CD4-positive, alpha-beta T cell treated with Interleukin-15 for 1 hour (primary cell): ENCODE data around the gene TNFRSF19.

ENCODE experiments used
- DNase-seq: peaks from one replicate; pipeline ENCODE4 v3.0.0-alpha.2; 2020

TNFRSF19 gene

DNA sequence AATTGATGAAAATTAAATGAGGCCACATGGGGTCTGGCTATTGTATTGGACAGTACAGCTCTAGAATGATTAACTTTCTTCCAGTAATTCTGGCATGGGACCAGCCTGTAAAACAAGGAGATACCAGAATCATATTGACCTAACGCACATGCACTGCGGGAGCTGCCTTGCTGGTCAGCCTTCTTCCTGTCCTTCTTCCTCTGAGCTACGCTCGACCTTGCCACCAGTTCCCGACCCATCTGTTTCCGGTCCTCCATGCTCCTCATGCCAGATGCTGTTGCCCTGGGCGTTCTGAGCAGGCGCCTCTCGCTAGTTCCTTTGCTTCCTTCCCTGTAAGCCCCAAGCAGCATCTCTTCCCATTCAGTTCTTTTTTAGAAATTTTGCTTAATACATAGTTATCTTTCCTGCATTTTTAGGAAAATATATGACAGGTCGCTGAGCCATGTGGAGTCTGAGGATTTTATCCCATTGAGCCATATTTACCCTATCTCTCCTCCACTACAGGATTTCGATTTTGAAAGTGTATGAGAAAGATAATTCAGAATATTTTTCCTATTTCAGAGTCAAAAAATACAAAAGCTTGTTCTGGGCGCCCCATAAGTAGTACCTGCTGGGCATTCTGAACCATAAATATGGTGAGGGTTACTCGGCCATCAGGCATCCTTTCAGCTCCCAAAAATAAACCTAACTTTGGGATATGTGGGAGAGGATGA, 38.6 kb downstream of the TNFRSF19 start:
- no peak for DNase-seq

DNA sequence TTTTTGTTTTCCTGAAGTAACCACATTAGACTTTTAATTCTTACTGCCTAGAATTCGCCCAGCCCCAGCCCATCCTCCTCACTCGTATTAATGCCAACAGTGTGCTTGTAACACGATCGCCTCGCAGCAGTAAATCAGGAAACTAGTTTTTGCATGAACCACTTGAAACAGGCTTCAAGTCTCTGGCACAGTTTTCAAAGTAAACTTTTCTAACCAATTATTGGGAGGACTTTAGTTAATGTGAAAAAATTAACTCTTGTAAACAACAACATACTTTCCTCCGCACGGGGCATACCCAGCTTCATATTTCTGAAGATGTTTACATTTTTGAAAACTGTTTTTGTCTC, 39.2 kb downstream of the TNFRSF19 start:
- no peak for DNase-seq

DNA sequence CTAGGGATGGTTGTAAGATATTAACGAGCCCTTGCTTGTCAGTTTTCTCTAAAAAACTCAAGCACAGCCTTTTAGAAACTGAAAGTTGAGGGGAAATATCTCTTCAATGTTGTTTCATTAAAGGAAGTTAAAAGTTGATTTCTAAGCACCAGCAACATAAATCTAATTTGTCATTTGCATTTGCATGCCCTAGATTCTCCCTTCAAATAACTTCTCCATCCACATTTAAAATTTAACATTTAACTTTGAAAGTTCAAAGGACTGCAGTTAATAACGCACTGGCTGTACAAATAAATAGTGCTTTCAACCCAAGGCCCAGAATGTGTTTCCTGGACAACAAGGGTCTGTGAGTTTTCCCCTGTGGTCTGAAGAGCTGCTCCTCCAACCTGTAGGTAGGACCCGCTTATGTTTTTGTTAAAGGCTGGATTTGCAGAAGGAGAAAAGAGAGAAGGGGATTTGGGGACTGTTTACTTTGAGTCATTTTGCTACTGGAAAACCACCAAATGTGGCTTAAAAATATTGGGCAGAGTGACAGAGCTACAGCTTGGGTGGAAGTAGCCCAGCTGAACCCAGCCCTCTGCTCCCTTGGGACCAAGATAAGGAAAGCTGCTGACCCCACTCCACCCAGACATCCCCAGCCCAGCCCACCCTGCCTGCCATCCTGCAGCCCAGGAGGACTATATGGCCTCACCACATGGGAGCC, 39.8 kb downstream of the TNFRSF19 start:
- no peak for DNase-seq

DNA sequence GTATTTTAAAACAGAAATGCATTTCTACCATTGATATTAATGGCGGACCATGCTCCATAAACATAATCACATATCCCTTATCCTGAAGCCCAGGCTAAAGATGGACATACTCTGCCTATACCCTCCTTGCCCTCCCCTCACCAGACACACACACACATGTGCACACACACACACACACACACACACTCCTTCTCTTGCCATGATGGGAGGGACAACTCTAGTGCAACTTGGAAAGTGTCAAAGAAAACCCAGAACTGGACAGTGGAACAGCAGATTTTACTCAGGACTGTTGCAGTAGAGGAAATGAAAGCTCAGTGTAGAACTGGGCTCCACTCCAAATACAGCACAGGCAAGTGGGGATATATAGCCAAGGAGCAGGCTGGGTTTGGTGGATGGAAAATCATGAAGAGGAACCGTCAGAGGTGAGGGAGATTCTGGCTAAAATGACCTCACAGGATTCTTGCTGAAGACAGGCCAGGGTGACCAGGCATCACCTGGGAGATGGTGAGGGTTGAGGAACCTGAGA, 40.8 kb downstream of the TNFRSF19 start:
- no peak for DNase-seq

DNA sequence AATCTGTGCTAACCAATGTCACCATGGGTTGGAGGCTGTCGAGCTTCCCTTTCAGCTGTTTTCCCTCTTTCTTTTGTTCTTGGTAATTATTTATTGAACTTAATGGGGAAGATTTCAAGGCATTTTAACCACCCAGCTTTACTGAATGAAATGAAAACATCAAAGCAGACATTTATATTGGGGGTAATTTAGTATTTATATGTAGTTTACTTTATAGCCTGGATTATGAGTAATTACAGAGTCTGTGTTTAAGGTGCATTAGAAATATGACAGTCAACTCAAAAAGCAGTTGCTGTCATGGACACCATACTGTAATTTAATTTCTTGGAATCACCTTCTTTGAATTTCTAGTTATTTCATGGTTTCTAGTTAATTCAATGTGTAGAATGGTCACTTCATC, 42.0 kb downstream of the TNFRSF19 start:
- DNase-seq, result no peak

DNA sequence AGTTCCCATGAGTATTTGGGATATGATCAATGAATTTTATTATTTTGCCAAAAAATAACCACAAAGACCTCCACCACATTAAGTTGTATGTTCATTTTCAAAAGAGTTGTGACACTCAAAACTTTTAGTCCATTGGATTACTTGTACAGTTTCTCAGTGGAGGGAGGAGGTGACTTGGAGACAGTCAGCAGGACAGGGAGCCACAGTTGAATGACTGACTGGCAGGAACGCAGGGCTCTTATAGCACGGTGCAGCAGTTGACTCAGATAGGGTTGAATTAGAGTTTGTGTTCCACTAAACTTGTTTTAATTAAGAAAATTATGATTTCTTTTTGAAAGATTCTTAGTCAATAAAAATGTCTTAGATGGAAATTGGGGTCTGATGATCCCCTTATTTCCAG, 42.5 kb downstream of the TNFRSF19 start:
- DNase-seq, result no peak

DNA sequence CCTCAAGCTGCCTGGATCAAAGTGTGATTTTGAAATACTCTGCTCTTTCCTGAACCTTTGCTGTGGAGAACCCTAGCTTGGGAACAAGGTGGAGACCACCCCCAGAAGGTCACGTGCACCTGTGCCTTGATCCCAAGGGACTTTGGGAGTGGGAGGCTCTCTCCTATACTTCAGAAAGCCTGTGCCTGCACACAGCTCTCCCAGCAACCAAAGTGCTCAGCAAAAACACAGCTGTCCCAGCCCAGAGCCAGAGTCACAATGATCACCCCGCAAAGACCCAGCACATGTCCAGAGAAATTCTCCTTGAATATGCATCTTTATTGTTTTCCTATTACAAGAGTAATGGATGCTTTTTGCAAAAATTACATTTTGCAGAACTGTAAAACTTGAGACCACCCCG, 43.4 kb downstream of the TNFRSF19 start:
- DNase-seq, result no peak

DNA sequence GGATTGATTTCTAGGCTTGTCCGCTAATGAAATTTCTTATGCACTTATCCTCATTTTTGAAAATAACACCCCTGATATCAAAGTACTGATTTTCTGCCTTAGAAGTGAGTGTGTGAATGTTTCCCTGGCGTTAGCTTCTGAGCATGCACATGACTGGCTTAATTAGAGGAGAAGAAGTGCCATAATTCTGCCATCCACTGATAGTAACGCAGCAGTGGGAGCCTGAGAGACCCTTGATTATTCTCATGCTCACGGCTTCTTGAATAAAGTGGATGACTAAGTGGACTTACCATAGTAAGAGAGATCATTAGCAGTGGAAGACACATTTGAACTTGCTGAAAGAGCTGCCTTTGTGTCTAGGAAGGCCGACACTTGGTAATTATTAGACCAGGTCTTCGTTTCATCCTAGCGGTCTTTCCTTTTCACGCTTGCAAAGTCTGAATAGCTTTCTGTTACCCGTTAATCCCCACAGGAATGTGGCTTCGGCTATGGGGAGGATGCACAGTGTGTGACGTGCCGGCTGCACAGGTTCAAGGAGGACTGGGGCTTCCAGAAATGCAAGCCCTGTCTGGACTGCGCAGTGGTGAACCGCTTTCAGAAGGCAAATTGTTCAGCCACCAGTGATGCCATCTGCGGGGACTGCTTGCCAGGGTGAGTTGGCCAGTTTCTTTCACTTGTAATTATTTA, 45.3 kb downstream of the TNFRSF19 start:
- DNase-seq, result no peak

DNA sequence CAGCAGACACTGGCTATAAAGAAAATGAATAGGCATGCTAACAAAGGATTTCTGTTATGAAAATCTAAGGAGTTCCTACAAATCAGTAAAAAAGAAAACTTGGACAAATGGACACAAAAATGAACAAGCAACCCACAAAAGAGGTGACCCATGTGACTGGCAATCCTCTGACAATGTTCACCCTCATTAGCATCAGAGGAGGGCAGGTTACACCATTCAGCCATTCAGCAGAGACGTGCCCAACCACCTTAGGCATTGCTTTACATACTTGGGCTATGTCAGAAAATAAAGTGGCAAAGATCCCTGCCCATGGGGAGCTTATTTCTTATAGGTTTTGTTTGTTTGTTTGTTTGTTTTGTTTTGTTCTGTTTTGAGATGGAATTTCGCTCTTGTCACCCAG, 46.0 kb downstream of the TNFRSF19 start:
- no peak for DNase-seq

DNA sequence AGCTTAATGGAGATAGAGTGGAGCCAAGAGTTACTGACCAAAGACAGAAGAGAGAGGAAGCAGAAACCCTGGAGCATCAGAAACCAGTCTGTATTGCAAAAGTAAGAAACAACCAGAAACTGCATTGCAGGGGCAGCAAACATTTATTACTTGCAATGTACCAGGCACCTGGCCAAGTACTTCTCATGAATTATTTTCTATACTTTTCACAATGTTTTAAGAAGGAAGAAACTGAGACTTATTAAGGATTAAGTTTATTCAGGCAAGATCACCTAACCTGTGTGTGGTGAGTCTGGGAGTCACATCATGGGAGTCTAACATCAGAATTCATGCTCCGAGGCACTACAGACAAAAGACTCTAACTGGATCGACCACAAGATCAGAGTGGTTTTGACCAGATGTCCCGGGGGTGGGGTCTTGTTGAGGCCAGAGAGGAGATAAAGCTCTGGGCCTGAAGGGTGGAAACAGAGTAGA, 47.4 kb downstream of the TNFRSF19 start:
- DNase-seq, result no peak

DNA sequence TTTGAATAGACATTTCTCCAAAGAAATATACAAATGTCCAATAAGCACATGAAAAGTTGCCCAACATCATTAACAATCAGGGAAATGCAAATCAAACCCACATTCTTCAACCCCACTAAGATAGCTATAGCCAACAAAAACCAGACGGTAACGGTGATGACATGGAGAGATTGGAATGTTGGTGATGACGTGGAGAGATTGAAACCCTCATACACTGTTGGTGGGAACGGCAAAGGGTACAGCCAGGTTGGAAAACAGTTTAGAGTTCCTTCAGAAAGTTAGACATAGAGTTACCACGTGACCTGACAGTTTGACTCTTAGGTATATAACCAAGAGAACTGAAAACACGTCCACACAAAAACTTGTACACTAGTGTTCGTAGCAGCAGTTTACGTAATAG, 48.1 kb downstream of the TNFRSF19 start:
- no peak for DNase-seq

DNA sequence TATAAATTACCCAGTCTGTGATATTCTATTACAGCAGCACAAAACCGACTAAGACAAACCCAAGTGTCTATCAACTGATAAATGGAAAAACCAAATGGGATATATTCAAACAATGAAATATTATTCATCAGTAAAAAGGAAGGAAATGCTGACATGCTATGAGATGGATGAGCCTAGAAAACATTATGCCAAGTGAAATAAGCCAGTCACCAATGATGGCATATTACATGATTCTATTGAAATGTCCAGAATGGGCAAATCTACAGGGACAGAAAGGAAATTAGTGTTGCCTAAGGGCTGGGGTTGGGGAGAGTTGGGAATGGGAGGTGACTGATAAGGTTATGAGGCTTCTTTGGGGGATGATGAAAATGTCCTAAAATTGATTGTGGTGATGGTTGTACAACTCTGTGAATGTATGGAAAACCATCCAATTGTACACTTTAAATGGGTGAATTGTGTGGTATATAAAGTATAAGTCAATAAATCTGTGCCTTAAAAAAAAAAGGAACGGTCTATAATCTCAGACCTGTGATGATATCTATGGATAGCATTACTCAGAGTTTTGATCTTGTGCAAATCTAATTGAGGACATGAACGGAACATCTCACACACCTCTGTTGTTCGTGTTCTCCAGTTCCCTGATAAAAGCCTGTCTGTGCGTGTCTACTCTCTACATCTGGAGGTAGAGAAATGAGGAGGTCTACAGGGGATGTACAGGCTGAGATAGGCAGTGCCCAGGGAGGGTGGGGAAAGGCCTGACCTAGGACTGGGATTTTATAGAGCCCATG, 49.0 kb downstream of the TNFRSF19 start:
- no peak for DNase-seq

DNA sequence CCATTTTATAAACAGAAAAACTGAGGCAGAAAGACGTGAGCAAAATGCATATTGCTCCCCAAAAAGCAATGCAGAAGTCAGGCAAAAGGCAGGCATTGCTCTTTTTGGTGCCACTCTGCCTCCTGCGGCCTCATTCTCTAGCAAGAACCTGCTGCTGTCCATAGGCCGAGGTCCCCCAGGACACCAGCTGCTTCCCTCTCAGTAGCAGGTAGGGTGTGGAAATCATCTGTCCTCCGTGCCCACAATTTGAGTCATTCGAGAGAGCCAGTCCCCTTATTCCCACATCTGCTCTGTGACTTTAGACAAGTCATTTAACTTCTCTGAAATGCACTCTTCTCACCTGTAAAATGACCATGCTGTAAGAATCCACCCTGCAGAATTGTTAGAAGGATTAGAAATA, 50.0 kb downstream of the TNFRSF19 start:
- no peak for DNase-seq

DNA sequence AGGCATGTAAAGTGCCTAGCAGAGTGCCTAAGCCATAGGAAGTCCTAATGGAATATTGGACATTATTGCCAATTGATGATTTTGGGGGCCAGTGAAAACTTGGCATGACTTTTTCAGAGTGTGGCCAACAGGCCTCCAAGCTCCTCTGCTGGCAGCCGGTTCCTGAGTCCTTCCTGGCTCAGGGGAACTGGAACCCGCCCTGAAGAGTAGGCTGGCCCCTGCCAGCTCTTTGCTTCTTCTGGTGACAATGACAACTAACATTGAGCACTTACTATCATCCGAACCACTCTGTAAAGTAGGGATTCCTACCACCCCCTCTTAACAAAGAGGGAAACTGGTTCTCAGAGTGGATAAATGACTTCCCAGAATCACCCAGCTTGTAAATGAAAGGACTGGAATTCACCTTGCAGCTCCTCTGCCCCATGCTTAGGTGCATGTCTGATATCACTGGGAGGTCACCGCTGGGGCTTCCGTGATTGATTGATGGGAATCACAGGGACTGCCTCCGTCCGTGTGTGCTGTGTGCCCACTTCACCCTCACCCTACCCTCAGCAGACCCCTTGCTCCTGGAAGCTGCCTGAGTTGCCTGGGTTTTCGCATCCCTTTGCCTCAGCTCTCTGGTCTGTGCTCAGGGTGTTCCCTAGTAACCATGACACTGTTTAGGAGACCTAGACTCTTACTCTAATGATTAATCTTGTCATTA, 50.6 kb downstream of the TNFRSF19 start:
- DNase-seq, result no peak

DNA sequence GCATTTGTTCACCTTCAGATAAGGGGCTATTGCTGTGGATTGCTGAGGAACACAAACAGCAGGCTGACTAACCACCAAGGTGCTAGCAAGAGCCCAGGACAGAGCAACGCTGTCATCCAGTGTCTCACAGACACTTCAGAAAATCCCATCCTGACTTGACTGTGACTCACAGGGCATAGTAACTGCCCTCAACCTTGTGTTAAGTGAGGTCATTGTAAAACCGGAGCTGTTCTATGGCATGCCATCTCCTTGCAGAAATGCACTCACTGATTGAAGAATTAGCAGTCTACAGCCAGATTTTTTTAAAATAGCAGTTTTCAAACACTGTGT, 51.1 kb downstream of the TNFRSF19 start:
- DNase-seq, result no peak

DNA sequence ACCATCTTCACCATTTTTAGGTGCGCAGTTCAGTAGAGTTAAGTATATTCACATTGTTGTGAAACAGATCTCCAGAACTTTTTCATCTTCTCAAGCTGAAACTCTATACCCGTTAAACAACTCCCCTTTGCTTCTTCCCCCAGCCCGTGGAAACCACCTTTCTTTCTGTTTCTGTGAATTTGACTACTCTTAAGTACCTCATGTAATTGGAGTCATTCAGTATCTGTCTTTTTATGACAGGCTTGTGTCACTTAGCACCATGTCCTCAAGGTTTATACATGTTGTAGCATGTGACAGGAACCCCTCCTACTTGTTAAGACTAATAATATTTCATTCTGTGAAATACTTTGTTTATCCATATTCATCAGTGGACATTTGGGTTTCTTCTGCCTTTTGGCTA, 52.8 kb downstream of the TNFRSF19 start:
- no peak for DNase-seq

DNA sequence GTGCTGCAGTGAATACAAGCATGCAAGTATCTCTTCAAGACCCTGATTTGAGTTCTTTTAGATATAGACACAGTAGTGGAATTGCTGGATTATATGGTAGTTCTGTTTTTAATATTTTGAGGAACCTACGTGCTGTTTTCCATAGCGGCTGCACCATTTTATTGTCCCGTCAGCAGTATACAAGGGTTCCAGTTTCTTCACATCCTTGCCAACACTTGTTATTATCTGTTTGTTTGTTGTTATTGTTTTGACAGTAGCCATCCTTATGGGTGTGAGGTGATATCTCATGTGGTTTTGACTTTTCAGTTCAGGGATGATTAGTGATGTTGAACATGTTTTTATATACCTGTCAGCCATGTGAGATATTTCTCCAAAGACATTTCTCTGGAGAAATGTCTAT, 53.2 kb downstream of the TNFRSF19 start:
- no peak for DNase-seq

DNA sequence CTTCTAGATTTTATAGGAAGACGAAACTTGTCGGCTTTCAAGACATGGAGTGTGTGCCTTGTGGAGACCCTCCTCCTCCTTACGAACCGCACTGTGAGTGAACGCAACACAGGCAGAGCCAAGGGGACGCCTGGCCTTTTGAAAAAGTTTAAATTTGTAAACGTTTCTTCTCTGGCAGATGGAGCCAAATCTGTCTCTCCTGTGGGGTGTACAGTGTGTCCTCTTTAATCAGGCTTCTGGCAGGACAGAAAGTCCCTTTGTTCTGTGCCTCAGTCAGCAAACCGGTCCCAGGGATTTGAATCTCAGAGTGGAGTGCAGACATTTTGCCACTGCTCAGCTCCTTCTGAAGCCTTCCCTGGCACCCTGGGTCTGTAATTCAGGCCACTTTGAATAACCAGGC, 56.5 kb downstream of the TNFRSF19 start:
- no peak for DNase-seq

DNA sequence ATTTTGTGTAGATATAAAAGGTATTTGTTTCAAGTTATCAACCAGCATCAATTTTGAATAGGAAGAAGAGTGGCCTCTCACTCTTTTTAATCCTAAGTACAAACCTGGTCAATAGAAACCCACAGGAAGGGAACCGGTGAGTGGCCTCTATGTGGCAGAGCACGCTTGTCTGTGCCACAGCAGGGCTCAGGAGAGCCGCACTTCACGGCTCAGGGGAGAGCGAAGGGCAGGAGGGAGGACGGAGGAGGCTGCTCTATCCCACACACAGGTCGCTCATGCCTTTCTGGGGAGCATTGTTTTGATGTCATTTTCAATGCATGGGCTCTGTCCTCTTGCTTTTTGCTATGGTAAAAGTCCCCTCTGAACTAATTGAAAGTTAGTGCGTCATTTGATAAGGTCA, 57.2 kb downstream of the TNFRSF19 start:
- no peak for DNase-seq

DNA sequence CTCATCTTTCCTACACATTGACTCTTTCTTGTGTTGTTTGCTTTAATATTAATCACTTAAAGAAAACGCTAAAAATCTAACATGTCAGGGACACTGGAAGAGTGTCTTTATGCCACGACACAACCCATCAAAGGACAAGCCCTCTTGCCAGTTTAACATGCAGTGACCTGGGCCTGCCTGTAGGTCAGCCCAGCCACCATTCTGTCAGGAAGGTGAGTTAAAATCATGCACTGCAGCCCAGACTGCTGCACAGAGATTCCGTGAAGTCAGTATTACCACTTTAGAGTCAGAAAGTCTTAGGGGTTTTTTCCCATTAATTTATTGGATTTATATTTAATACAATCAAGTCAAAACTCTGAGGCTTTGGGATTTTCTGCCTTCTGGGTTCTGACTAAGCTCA, 58.0 kb downstream of the TNFRSF19 start:
- DNase-seq, result no peak

DNA sequence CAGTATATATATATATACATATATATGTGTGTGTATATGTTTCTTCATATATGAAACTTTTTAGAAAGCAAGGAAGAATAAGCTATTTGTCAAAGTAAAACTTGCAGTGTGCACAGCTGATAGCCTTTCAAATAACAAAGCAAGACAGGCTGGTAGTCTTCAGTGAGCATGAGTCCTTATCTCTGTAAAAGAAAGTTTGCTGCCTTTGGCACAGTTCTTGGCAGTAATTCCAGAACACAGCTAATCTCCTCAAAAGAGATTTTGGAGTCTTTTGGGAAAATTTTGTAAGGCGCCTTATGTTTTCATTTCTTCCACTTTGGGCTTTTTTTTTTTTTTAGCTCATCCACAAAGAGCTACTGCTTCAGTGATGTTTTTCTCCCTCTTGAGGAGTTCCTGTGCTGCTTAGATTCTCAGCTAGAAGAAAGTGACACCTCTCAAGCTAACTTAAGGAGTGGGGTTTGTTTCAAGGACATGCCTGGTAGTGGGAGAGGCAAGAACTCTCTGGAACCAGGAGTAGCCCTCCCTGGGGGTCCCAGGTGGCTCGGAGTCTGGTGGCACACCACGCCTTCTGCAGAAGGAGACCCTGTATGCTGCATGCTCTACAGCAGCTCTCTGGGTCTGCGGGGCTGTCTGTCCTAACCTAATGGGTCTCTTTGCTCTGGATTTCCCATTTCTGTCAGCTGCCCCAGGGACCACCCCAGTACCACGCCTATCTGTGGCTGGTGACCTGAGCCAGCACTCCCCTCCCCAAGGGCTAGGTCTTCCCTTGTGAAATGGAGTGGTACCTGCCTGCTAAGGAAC, 58.8 kb downstream of the TNFRSF19 start:
- DNase-seq, result no peak
